GM19452 (cell line): ENCODE measurements around the gene CSH1.
"Not testable (repeated sequence)": the region's sequence is repeated elsewhere in the genome, so short reads cannot be mapped to it uniquely, and the experiment has no call there.

Source experiments
- ATAC-seq: cut with Tn5 transposase; IDR thresholded peaks from one replicate; pipeline ENCODE4 v1.9.1; 2021; ENCODE audit not compliant: unreplicated experiment

CSH1 gene

DNA sequence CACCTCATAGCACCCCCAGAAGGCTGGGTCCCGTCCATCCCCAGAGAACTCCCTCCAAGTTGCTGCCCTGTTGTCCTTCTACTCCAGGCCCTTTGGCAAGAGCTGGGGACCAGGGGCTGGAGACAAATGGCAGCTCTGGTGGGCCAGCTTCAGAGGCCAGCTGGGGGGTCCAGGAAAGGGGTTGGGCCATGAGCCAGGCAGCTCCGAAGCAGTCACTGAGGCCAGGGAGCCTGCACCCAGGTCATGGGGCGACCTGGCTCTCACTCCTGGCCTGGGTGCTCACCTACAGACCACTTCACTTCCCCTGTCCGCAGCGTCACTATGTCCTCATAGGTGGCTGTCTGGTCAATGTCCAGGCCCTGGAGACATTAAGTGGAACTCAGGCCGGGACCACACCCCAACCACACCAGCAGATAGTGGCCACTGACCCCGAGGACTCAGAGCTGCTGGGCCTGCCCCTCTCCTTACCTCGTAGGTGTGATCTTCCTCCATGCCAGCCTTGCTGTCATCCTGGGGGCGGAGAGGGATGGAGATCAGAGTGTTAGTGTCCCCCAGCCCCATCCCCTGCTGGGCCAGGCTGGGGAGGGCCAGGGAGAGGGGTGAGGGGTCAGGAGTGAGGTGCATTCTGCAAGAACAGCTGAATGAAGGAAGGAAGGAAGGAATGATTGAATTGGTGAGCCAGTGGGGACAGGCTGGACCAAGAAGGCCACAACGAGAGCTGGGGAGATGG is 32.8 kb upstream of the CSH1 start:
- ATAC-seq: no peak

DNA sequence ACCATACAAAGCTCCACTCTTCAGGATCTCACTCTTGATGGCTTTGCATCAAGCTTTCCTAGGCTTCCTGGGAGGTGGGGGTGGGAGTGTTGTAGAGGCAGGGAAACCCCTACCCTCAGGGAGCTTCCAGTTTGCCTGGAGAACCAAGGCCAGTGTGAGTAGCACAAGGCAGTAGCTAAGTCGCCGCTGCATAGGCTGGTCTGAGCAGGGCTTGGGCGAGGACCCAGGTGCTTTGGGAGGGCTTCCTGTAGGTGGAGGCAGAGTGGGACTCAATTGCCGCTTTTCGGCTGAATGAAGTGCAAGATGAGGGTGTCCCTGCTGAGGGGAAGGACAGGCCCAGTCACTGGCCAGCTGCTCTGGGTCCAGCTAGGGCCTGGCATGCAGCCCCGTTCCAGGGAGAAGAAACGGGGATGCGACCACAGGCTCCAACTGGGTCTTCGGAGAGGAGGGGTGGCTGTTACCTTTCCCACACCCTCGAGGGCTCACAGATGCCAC is 31.8 kb upstream of the CSH1 start:
- no peak for ATAC-seq

DNA sequence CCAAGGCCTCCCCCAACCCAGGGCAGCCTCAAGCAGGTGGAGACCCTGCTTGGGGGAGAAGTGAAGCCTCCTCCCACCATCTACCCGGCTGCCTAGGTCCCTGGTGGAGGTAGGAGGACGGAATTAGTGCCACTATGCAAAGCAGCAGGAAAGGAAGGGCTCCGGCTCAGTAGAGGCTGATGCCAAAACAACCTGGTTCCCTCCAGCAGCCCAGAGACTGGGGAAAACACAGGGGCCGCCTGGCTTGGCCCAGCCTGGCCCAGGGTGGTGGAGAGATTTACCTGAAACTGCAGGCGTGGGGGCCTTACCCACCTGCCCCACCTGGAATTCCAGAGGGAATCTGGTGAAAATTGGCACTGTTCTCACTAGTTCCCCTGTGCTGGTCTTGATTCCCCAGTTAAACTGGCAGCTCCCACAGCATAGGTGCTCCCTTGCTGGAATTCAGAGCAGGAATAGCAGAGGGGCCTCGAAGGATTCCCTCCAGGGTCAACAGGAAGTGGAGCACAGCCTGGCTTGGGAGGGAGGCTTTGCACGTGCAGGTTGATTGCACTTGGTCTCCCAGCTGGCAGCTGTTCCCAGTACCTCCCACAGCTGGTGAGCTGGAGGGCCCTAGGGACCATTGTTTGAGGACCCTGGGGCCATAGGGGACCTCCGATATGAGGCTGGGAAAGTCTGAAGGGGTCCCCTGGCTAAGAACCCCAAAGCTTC is 31.2 kb upstream of the CSH1 start:
- no peak for ATAC-seq

DNA sequence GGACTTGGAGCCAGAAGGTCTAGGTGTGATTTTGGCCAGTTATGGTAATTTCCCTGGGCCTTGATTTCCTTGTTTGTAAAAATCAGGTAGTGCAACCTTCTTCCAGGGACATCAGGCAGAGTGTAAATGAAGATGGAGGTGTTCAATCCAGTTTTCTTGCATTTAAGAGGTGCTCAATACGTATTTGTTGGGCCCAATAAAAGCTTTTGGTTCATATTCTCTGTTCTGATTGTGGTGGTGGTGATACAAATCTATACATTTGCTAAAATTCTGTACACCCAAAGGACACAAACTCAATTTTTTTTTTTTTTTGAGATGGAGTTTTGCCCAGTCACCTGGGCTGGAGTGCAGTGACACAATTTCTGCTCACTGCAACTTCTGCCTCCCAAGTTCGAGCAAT is 29.8 kb upstream of the CSH1 start:
- no peak for ATAC-seq

DNA sequence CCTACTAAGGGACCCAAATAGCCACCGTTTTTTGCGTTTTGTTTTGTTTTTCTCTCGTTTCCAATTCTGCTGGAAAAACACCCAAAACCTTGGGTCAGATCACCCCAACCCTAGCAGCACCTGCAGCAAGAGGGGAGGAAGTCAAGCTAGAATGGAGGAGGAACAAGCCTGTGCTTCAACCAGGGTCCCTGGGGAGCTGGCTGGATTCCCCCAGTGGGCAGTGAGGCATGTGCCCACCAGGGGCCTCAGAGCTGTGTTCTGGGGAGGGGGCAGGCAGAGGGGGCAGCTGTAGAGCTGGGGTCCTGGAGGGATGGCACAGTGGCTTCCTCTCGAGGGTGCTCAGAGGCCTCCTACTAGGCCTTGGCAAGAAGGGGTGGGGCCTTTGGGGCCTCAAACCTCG is 29.2 kb upstream of the CSH1 start:
- no peak for ATAC-seq

DNA sequence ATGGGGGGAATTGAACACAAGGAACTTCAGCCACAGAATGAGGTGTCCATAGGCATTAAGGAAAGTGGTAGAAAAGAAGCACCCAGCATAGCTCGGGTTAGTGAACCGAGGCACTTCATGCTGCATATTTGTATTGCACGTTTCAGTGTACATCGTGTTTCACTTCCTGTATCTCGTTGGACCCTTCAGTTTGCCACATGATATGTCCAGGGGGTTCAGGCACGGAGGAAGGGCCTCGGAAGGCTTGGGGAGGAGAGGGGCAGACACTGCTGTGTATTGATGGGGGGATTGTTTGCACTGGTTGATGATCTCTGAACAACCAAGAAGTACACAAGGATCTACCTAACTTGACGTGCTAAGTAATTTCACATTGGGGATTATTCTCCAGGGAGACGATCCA is 26.0 kb upstream of the CSH1 start:
- not testable (repeated sequence) for ATAC-seq

DNA sequence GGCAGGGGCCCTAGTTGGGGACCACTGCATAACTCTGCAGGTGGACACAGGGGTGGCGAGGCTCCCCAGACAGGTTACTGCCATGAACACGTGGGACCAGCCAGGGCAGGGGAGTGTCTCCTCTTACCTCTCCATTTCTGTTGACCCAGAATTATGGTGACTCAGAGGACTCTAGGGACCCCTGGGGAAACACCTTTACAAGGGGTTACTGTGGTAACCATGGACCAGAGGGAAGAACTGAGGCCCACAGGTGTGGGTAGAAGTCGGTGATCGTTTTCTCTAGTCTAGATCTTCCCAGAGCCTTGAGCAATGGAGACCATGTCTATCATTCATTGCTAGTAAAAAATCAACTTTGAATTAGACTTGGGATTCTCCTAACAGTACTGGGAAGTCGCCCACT is 24.4 kb upstream of the CSH1 start:
- not testable (repeated sequence) for ATAC-seq

DNA sequence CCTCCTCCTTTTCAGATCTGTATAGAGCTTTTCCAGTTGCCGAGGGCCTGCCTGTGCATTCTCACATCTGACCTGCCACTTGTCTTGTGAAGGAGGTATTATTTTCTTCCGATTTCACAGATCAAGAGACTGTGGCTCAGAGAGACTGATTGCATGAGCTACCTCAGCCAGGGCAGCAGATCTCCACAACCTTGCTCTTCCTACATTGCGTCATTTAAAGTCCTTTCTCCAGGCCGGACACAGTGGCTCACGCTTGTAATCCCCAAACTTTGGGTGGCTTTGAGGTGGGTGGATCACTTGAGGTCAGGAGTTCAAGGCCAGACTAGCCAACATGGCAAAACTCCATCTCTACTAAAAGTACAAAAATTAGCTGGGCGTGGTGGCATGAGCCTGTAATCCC is 23.7 kb upstream of the CSH1 start:
- not testable (repeated sequence) for ATAC-seq

DNA sequence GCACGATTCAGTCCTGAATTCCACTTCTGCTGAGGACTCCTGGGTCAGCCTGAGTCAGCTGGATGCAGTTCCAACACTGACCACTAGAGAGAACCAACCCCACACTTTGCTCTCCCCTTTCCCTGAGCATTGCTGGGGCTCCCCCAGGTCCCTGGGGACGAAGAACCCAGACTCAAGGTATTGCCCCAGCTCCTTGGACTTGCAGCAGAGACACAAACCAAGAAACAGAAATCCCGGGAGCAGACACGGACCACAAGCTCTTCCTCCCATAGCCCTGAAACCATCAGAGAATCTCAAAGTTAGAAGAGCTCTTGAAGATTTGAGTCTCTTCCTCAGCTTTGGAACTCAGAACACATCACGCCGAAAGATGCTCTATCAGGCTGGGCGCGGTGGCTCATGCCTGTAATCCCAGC is 22.9 kb upstream of the CSH1 start:
- peak; percentile 58 for ATAC-seq

DNA sequence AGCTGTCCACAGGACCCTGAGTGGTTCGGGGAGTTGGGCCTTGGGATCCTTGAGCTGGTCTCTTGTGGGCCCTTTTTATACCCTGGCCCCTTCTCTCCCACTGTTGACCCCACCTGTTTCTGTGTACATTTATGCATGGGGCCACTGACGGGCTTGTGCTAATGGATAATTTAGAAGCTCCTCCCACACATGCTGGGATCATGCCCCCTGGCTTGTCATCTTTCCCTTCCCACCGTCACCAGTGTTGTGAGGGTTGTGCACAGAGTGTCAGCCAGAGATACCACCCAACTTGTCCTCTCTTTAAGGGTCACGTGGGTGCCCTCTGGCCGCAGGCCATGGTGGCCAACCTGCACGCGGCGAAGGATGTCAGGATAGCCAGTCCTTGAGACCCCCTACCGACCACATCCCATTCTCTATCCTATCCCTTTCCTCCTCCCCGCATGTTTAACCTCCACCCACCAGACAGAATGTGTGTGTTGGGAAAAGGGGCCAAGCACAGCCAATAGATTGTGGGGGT is 22.5 kb upstream of the CSH1 start, which contains the start of gene GH1:
GH1 (minus strand) TSS at position 51 of the 517 bp plus-strand sequence. CDS start 63 bp downstream, outside the sequence.
- ATAC-seq: not testable (repeated sequence)

DNA sequence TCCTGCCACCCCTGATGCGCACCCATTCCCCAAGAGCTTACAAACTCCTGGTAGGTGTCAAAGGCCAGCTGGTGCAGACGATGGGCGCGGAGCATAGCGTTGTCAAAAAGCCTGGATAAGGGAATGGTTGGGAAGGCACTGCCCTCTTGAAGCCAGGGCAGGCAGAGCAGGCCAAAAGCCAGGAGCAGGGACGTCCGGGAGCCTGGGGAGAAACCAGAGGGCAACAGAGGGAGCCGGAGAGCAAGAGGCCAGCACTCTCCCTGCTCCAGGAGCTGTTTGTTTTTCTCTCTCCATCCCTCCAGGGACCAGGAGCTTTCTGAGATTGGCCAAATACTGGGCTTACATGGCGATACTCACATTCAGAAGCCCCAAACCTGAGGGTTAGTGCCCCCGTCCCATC is 21.9 kb upstream of the CSH1 start:
- no peak for ATAC-seq

DNA sequence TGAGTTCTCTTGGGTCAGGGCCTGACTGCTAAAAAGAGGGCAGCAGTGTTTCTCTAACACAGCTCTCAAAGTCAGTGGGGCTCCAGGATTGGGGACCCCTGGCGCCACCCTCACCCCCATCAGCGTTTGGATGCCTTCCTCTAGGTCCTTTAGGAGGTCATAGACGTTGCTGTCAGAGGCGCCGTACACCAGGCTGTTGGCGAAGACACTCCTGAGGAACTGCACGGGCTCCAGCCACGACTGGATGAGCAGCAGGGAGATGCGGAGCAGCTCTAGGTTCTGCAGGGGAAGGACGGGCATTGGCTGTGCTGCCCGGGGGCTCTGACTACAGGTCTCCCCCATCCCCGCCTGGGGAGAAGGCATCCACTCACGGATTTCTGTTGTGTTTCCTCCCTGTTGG is 21.3 kb upstream of the CSH1 start:
- no peak for ATAC-seq

DNA sequence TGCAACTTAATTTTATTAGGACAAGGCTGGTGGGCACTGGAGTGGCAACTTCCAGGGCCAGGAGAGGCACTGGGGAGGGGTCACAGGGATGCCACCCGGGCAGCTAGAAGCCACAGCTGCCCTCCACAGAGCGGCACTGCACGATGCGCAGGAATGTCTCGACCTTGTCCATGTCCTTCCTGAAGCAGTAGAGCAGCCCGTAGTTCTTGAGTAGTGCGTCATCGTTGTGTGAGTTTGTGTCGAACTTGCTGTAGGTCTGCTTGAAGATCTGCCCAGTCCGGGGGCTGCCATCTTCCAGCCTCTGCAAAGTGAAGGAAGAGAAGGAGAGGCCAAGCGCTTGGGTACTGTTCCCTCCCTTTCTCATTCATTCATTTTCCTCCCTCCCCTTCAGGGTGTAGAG is 20.8 kb upstream of the CSH1 start:
- ATAC-seq: not testable (repeated sequence)

DNA sequence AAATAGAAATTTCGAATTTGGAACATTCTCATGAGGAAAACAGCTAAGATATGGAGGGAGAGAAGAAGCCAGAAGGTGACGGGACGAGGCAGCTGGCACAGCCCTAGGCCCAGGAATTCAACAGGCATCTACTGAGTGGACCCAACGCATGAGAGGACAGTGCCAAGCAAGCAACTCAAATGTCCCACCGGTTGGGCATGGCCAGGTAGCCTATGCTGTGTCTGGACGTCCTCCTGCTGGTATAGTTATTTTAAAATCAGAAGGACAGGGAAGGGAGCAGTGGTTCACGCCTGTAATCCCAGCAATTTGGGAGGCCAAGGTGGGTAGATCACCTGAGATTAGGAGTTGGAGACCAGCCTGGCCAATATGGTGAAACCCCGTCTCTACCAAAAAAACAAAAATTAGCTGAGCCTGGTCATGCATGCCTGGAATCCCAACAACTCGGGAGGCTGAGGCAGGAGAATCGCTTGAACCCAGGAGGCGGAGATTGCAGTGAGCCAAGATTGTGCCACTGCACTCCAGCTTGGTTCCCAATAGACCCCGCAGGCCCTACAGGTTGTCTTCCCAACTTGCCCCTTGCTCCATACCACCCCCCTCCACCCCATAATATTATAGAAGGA is 20.3 kb upstream of the CSH1 start:
- no peak for ATAC-seq

DNA sequence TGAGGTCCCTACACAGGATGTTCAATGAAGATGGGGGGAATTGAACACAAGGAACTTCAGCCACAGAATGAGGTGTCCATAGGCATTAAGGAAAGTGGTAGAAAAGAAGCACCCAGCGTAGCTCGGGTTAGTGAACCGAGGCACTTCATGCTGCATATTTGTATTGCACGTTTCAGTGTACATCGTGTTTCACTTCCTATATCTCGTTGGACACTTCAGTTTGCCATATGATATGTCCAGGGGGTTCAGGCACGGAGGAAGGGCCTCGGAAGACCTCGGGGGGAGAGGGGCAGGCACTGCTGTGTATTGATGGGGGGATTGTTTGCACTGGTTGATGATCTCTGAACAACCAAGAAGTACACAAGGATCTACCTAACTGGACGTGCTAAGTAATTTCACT is 19.4 kb upstream of the CSH1 start:
- not testable (repeated sequence) for ATAC-seq

DNA sequence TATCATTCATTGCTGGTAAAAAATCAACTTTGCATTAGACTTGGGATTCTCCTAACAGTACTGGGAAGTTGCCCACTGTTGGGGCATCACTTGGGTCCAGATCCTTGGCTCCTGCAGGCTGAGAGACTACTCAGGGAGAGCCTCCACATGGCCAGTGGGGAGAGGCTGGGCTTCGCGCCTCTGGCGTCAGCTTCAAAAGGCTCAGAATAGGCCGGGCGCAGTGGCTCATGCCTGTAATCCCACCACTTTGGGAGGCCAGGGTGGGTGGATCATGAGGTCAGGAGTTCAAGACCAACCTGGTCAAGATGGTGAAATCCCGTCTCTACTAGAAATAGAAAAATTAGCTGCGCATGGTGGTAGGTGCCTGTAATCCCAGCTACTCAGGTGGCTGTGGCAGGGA is 18.1 kb upstream of the CSH1 start:
- no peak for ATAC-seq

DNA sequence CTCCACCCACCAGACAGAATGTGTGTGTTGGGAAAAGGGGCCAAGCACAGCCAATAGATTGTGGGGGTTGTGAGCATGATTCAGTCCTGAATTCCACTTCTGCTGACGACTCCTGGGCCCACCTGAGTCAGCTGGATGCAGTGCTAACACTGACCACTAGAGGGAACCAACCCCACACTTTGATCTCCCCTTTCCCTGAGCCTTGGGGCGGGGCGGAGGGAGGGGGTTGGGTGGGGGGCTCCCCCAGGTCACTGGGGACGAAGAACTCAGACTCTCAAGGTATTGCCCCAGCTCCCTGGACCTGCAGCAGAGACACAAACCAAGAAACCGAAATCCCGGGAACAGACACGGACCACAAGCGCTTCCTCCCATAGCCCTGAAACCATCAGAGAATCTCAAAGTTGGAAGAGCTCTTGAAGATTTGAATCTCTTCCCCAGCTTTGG is 15.3 kb upstream of the CSH1 start:
- no peak for ATAC-seq

DNA sequence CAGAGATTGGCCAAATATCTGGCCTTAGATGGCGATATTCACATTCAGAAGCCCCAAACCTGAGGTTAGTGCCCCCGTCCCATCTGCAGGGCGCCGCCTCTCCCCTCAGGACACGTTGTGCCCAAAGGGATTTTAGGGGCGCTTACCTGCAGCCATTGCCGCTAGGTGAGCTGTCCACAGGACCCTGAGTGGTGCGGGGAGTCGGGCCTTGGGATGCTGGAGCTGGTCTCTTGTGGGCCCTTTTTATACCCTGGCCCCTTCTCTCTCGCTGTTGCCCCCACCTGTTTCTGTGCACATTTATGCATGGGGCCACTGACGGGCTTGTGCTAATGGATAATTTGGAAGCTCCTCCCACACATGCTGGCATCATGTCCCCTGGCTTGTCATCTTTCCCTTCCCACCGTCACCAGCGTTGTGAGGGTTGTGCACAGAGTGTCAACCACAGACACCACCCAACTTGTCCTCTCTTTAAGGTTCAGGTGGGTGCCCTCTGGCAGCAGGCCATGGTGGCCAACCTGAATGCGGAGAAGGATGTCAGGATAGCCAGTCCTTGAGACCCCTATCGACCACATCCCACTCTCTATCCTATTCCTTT is 14.8 kb upstream of the CSH1 start, which contains the start of gene CSHL1:
CSHL1 (minus strand) TSS at position 218 of the 595 bp plus-strand sequence; CDS start at position 156, 62 bp downstream.
- no peak for ATAC-seq

DNA sequence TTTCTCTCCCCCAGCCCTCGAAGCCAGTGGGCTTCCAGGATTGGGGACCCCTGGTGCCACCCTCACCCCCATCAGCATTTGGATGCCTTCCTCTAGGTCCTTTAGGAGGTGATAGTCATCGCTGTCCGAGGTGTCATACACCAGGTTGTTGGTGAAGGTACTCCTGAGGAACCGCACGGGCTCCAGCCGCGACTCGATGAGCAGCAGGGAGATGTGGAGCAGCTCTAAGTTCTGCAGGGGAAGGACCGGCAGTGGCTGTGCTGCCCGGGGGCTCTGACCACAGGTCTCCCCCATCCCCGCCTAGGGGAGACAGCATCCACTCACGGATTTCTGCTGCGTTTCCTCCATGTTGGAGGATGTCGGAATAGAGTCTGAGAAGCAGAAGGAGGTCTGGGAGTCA is 13.7 kb upstream of the CSH1 start:
- no peak for ATAC-seq

DNA sequence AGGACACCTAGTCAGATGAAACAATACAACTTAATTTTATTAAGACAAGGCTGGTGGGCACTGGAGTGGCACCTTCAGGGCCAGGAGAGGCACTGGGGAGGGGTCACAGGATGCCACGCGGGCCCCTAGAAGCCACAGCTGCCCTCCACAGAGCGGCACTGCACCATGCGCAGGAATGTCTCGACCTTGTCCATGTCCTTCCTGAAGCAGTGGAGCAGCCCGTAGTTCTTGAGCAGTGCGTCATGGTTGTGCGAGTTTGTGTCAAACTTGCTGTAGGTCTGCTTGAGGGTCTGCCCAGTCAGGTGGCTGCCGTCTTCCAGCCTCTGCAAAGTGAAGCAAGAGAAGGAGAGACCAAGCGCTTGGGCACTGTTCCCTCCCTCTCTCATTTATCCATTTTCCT is 13.2 kb upstream of the CSH1 start:
- not testable (repeated sequence) for ATAC-seq

DNA sequence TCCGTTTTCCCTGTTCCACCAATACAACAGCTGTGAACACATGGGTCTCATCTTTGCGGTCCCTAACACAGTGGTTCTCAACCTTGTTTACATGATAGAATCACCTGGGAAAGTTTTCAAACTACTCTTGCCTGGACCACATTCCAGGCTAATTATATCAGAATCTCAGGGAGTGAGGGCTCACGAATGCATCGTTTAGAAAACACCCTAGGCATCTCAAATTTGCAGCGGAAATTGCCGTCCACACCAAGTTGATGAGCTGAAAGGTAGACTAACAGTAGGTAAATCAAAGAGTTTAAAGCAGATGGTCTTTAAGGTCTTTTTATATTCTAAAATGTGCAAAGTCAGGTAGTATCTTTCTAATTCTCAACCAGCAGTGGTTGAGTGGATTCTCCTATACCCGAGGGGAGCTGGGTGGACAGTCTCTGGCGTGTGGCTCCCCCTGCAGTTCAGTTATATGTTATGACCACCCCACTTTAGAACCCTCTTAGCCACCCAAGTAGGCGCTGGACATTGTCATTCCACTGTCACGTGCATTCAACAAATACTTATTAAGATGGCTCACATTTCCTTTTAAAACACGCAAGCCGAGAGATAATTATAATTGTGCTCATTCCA is 10.9 kb upstream of the CSH1 start:
- not testable (repeated sequence) for ATAC-seq
